ENCODE results near the gene AMPD3.

DNA sequence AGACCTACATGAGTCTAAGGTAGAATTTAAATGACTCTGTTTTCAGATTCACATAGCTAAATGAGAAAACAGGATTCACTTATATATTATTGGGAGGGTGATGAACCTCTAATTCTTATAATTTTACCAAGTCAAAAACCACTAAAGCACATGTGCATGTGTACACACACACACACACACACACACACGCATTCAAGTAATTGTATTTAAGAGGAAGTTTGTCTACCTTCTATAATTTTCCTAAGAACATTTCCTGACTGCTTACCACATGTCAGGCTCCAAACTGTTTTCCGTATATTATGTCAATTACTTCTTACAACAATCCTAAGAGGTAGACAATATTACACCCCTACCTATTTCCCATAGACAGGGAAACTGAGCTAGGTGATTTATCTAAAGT lies 79.3 kb downstream of the AMPD3 start:
- no peak for TF ChIP-seq TEAD4 (IDR thresholded peaks at IDR 0.05)
- TF ChIP-seq EGR1 (IDR thresholded peaks at IDR 0.05) = no peak
- no peak for TF ChIP-seq EP300 (IDR thresholded peaks at IDR 0.05; ENCODE audit: borderline replicate concordance)
- TF ChIP-seq, protein P1, sequence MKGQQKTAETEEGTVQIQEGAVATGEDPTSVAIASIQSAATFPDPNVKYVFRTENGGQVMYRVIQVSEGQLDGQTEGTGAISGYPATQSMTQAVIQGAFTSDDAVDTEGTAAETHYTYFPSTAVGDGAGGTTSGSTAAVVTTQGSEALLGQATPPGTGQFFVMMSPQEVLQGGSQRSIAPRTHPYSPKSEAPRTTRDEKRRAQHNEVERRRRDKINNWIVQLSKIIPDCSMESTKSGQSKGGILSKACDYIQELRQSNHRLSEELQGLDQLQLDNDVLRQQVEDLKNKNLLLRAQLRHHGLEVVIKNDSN (IDR thresholded peaks at IDR 0.05) = no peak
- TF ChIP-seq CEBPB (IDR thresholded peaks at IDR 0.05) = no peak
